ENCODE results near the gene MS4A10.

DNA sequence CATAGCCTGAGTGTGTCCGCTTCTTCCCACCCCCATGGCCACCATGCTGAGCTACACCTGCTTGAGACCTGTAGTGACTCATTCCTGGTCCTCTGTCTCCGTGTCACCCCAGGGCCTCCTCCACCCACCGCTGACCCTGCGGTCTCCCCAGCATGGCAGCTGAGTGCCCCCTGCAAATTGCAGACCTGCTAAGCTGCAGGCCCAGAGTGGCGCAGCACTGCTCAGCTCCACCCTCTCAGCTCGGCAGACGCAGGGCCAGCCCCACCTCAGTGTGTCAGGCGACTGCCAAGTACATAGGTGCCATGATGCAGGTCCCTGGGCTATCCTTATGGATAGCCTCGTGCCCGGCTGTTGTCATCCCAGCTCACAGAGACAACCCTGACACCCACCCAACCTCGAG, 15.3 kb upstream of the MS4A10 start:
- TF ChIP-seq, protein P1, sequence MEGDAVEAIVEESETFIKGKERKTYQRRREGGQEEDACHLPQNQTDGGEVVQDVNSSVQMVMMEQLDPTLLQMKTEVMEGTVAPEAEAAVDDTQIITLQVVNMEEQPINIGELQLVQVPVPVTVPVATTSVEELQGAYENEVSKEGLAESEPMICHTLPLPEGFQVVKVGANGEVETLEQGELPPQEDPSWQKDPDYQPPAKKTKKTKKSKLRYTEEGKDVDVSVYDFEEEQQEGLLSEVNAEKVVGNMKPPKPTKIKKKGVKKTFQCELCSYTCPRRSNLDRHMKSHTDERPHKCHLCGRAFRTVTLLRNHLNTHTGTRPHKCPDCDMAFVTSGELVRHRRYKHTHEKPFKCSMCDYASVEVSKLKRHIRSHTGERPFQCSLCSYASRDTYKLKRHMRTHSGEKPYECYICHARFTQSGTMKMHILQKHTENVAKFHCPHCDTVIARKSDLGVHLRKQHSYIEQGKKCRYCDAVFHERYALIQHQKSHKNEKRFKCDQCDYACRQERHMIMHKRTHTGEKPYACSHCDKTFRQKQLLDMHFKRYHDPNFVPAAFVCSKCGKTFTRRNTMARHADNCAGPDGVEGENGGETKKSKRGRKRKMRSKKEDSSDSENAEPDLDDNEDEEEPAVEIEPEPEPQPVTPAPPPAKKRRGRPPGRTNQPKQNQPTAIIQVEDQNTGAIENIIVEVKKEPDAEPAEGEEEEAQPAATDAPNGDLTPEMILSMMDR (IDR thresholded peaks at IDR 0.05): no peak
- TF ChIP-seq POLR2A (IDR thresholded peaks at IDR 0.05): no peak
